GM19351 (cell line): ENCODE measurements around the gene HOXC11.
A peak's percentile ranks its signal among the peaks of the same experiment; 100 is the strongest.

Source experiments
- ATAC-seq: cut with Tn5 transposase; IDR thresholded peaks from one replicate; pipeline ENCODE4 v1.9.1; 2021; ENCODE audit warnings: mild to moderate bottlenecking, moderate library complexity; ENCODE audit not compliant: unreplicated experiment

Gene HOXC11

GRCh38 chr12:53995378-53996239, 22.7 kb downstream of the HOXC11 start:
- ATAC-seq, result no peak

GRCh38 chr12:53996240-53997203, 23.6 kb downstream of the HOXC11 start:
- ATAC-seq, result no peak

GRCh38 chr12:53997204-53998109, 24.5 kb downstream of the HOXC11 start:
- ATAC-seq, result no peak

- ATAC-seq, result no peak
These were observed 25.4 kb downstream of the HOXC11 start for GRCh38 chr12:53998110-53998899.

- no peak for ATAC-seq
These were observed 25.9 kb downstream of the HOXC11 start for GRCh38 chr12:53998900-53999236.

- ATAC-seq, result no peak
These were observed 26.7 kb downstream of the HOXC11 start for GRCh38 chr12:53999559-54000115.

- no peak for ATAC-seq
These were observed 27.5 kb downstream of the HOXC11 start, which contains the start of gene HOXC9 for GRCh38 chr12:54000116-54001114. Gene HOXC9 (plus strand): TSS chr12:54000161. CDS start chr12:54000189, 28 bp downstream.

- ATAC-seq, result no peak
These were observed 28.6 kb downstream of the HOXC11 start for GRCh38 chr12:54001283-54002187.

GRCh38 chr12:54002278-54002914, 29.5 kb downstream of the HOXC11 start:
- no peak for ATAC-seq

GRCh38 chr12:54002915-54003389, 30.0 kb downstream of the HOXC11 start:
- ATAC-seq, result no peak

GRCh38 chr12:54003625-54004024, 30.7 kb downstream of the HOXC11 start:
- ATAC-seq, result no peak

GRCh38 chr12:54004063-54004840, 31.3 kb downstream of the HOXC11 start:
- no peak for ATAC-seq

GRCh38 chr12:54004841-54005530, 32.1 kb downstream of the HOXC11 start:
- no peak for ATAC-seq

- no peak for ATAC-seq
These were observed 32.6 kb downstream of the HOXC11 start for GRCh38 chr12:54005531-54005852.

GRCh38 chr12:54005853-54006558, 33.1 kb downstream of the HOXC11 start:
- peak; percentile 73 for ATAC-seq
